HCT116 (cell line): ENCODE results near the gene PATZ1. TPM values are rescaled to one million over a fixed set of nuclear protein-coding genes. Genes with fewer than 3 reads are reported as not detected.

Experiments
- ATAC-seq: fragments of 200-7000 bp; cut with Tn5 transposase; 2 replicates; pipeline ENCODE4 v1.9.1; 2020; ENCODE audit warnings: mild to moderate bottlenecking, moderate library complexity
- BruUV-seq: library from RNA; stranded (reverse); fragments of 400-500 nt; replicated peaks from 2 replicates; lab custom pipeline; 2021; lab: Mats Ljungman, UMichigan
- CTCF ChIA-PET: fragments of 300-600 bp; sonication (Branson Sonifier 250); formaldehyde crosslinking; loops from one replicate; lab custom pipeline; 2021; ENCODE audit warnings: antibody characterized with exemption; lab: Charles Lee
- POLR2A ChIA-PET: fragments of 300-600, 350-600 bp; sonication (Branson Sonifier 250); formaldehyde crosslinking; loops from one replicate; lab custom pipeline; 2021; ENCODE audit warnings: antibody characterized with exemption; lab: Charles Lee
- RAD21 ChIA-PET, 2 experiments: fragments of 300-600 bp; sonication (Branson Sonifier 250); formaldehyde crosslinking; loops; one replicate each; lab custom pipeline; 2023; ENCODE audit warnings: low total read pairs in 2 of 2; ENCODE audit not compliant: uncharacterized antibody in 2 of 2, unreplicated experiment in 2 of 2, low non-redundant PET in 1 of 2; lab: Charles Lee
- DNase-seq: peaks from one replicate; pipeline ENCODE4 v3.0.0-alpha.2; 2010; ENCODE audit warnings: low read depth, low spot score
- H2AFZ ChIP-seq: fragments of 200-600 bp; shearing (Covaris generic), sonication (generic); 2 replicates; pipeline ENCODE4 v1.6.1; 2017; ENCODE audit warnings: low read depth, mixed run types, mixed read lengths, antibody characterized with exemption, low read length; ENCODE audit not compliant: poor library complexity, severe bottlenecking
- H3K27ac ChIP-seq: 2 replicates; pipeline ENCODE4 v1.5.1; 2012; ENCODE audit warnings: low read depth, low read length
- H3K27me3 ChIP-seq: fragments of 200-600 bp; sonication (generic); 2 replicates; pipeline ENCODE4 v1.6.1; 2016; ENCODE audit warnings: mixed run types, low read length, mixed read lengths; ENCODE audit not compliant: insufficient read depth
- H3K36me3 ChIP-seq, 2 experiments: fragments of 200-500 bp in 1 of 2; fragments of 200-600 bp in 1 of 2; sonication (Bioruptor generic) in 1 of 2; sonication (generic) in 1 of 2; 2 replicates each; pipeline versions ENCODE4 v1.5.1 to v1.6.1; 2014 to 2016; ENCODE audit warnings: low read length in 2 of 2, inconsistent platforms in 1 of 2, mixed read lengths in 1 of 2, mixed run types in 1 of 2; ENCODE audit not compliant: insufficient read depth in 2 of 2, control insufficient read depth in 1 of 2
- H3K4me1 ChIP-seq, 2 experiments: fragments of 200-600 bp in 1 of 2; sonication (generic) in 1 of 2; 2 replicates each; pipeline versions ENCODE4 v1.5.1 to v1.6.1; 2012 to 2017; ENCODE audit warnings: low read length in 2 of 2, inconsistent platforms in 1 of 2, mild to moderate bottlenecking in 1 of 2, mixed read lengths in 1 of 2, mixed run types in 1 of 2, moderate library complexity in 1 of 2; ENCODE audit not compliant: insufficient read depth in 2 of 2, control insufficient read depth in 1 of 2
- H3K4me2 ChIP-seq: fragments of 200-600 bp; sonication (generic); 2 replicates; pipeline ENCODE4 v1.6.1; 2017; ENCODE audit warnings: mixed run types, low read length, mixed read lengths
- H3K4me3 ChIP-seq, 2 experiments: fragments of 200-600 bp in 1 of 2; sonication (generic) in 1 of 2; replicated peaks in 1 of 2; 2 replicates each; pipeline ENCODE4 v1.5.1; 2011 to 2016; ENCODE audit warnings: low read length in 2 of 2, control low read depth in 1 of 2, low read depth in 1 of 2, mild to moderate bottlenecking in 1 of 2, mixed read lengths in 1 of 2, mixed run types in 1 of 2
- H3K79me2 ChIP-seq: fragments of 200-600 bp; sonication (generic); 2 replicates; pipeline ENCODE4 v1.6.1; 2017; ENCODE audit warnings: mild to moderate bottlenecking, mixed run types, low read length, moderate library complexity, mixed read lengths; ENCODE audit not compliant: insufficient read depth
- H3K9ac ChIP-seq: fragments of 200-600 bp; sonication (generic); 2 replicates; pipeline ENCODE4 v1.6.1; 2016; ENCODE audit warnings: low read length, mixed read lengths
- H3K9me2 ChIP-seq: fragments of 200-600 bp; sonication (generic), shearing (Covaris generic); 2 replicates; pipeline ENCODE4 v1.6.1; 2017; ENCODE audit warnings: mixed run types, mild to moderate bottlenecking, moderate library complexity; ENCODE audit not compliant: insufficient read depth
- H3K9me3 ChIP-seq, 2 experiments: fragments of 200-500 bp in 1 of 2; fragments of 200-600 bp in 1 of 2; sonication (Bioruptor generic) in 1 of 2; sonication (generic) in 1 of 2; 2 replicates each; pipeline ENCODE4 v1.6.1; 2014 to 2017; ENCODE audit warnings: low read length in 2 of 2, mixed read lengths in 2 of 2, inconsistent platforms in 1 of 2, low read depth in 1 of 2, mild to moderate bottlenecking in 1 of 2, mixed run types in 1 of 2, moderate library complexity in 1 of 2; ENCODE audit not compliant: control insufficient read depth in 1 of 2, insufficient read depth in 1 of 2
- H4K20me1 ChIP-seq: fragments of 200-600 bp; sonication (generic), shearing (Covaris generic); 2 replicates; pipeline ENCODE4 v1.6.1; 2017; ENCODE audit warnings: mixed run types, mild to moderate bottlenecking, moderate library complexity; ENCODE audit not compliant: insufficient read depth
- CEBPB ChIP-seq: IDR thresholded peaks from 2 replicates; pipeline ENCODE4 v1.6.1; 2012; ENCODE audit warnings: low read depth
- FOSL1 ChIP-seq: IDR thresholded peaks from 2 replicates; pipeline ENCODE4 v1.6.1; 2012; ENCODE audit warnings: low read depth
- JUND ChIP-seq: IDR thresholded peaks from 2 replicates; pipeline ENCODE4 v1.6.1; 2012
- POLR2A ChIP-seq: IDR thresholded peaks from 2 replicates; pipeline ENCODE4 v1.7.0; 2011; ENCODE audit warnings: borderline replicate concordance; ENCODE audit not compliant: insufficient read depth, insufficient read length; ENCODE audit errors: extremely low read depth
- SP1 ChIP-seq: IDR thresholded peaks from 2 replicates; pipeline ENCODE4 v1.6.1; 2012; ENCODE audit warnings: low read depth
- TCF7L2 ChIP-seq: IDR thresholded peaks from 2 replicates; pipeline ENCODE4 v1.7.0; 2011; ENCODE audit warnings: borderline replicate concordance, inconsistent platforms; ENCODE audit not compliant: insufficient read depth, insufficient read length; ENCODE audit errors: extremely low read depth
- YY1 ChIP-seq: IDR thresholded peaks from 2 replicates; pipeline ENCODE4 v1.6.1; 2011; ENCODE audit warnings: low read length, low read depth, moderate library complexity, mild to moderate bottlenecking; ENCODE audit not compliant: insufficient replicate concordance; ENCODE audit errors: extremely low read depth
- ZFX ChIP-seq: fragments of 450-650 bp; IDR thresholded peaks from 2 replicates; pipeline ENCODE4 v1.6.1; 2017
- intact Hi-C: fragments of 100-400 bp; cut with micrococcal nuclease; formaldehyde crosslinking; loops from 2 replicates; pipeline ENCODE4 v1.10.0; 2022
- total RNA-seq: library from RNA; stranded (reverse); gene quantifications from one replicate; pipeline ENCODE4 v1.2.1, GENCODE V29; 2021; ENCODE audit not compliant: unreplicated experiment
- TF ChIP-seq, protein P1 (sequence below): IDR thresholded peaks from 2 replicates; pipeline ENCODE4 v1.6.1; 2012

The PATZ1 gene
- total RNA-seq, 1 experiment from 2014 or later = 30.6 TPM

GRCh38 chr22:31332010-31332409, 14.1 kb downstream of the PATZ1 start:
- RAD21 ChIA-PET = no interaction called here
- TF ChIP-seq POLR2A (no peak), ZFX (no peak), SP1 (no peak), YY1 (no peak), JUND (no peak), CEBPB (no peak)
- TF ChIP-seq, protein P1, sequence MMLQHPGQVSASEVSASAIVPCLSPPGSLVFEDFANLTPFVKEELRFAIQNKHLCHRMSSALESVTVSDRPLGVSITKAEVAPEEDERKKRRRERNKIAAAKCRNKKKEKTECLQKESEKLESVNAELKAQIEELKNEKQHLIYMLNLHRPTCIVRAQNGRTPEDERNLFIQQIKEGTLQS = no peak

DNA sequence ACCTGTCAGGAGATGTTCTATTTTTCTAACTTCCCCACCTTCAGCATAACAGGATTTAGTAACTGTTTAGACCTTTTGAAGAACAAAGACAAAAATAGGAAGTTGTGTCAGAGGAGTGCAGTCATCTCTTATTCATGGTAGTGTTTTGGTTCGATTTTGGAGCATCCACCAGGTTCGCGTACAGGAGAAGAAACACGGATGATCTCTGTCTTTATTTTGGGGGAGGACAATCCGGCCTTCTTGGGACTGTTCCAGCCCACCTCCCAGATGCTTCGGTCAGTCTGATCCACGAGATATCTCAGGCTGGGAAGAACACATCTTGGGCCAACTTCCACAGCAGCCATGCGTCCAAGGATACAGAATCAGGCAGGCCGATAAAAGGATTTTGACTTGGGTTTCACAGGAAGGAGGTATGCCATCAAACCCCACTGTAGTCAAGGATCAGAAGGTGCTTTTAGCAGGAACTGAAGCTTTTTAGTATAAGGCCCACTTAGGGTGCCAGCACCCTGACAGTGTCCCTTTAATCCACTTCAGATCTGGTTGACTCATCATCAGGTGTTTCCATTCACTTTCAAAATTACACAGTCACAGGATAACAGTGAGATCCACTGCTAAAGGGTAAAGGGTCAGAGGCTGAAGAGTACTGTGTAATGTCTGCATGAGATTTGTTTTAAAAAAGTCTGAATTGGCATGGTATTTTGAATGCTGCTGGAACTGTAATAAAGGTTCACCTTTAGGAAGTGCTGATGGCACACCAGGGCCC, 16.5 kb downstream of the PATZ1 start:
- H3K4me1 ChIP-seq = no peaks in the 10 kb centered on the region
- ATAC-seq (no peak), DNase-seq (no peak)
- BruUV-seq = no TSS peak
- peaks cover 30 to 40% of the 10 kb centered on the region in 2 experiments; a peak in 3 of 4 replicates for H3K36me3 ChIP-seq
- no peak overlapping the region for H3K4me3 ChIP-seq
- H3K79me2 ChIP-seq = no peaks in the 10 kb centered on the region
- no peak for TF ChIP-seq TCF7L2
- TF ChIP-seq FOSL1 = no peak
- no peak for TF ChIP-seq POLR2A
- TF ChIP-seq, all 23 proteins: peak for 0
- Histone ChIP-seq H3K9me2 (no peaks in the 10 kb centered on the region), H3K9me3 (no peaks in the 10 kb centered on the region), H3K27ac (no peak overlapping the region), H3K4me2 (no peak overlapping the region), H4K20me1 (no peaks in the 10 kb centered on the region), H3K9ac (no peak overlapping the region), H3K27me3 (no peaks in the 10 kb centered on the region), H2AFZ (no peak overlapping the region)
- ChIA-PET CTCF (no interaction called here), POLR2A (no interaction called here), RAD21 (no interaction called here)
- intact Hi-C loops = no loop called here

More at GRCh38 chr22:31332010-31332409, 14.1 kb downstream of the PATZ1 start:
- Histone ChIP-seq H3K4me3 (no peak overlapping the region), H4K20me1 (no peaks in the 10 kb centered on the region), H3K4me2 (no peak overlapping the region), H2AFZ (no peak overlapping the region), H3K79me2 (no peaks in the 10 kb centered on the region), H3K9me2 (no peaks in the 10 kb centered on the region), H3K9me3 (no peaks in the 10 kb centered on the region), H3K36me3 (peaks cover 30 to 41% of the 10 kb centered on the region in 2 experiments; a peak in 3 of 4 replicates), H3K4me1 (peaks cover 0 to 1% of the 10 kb centered on the region in 2 experiments; a peak in 2 of 4 replicates), H3K27ac (no peak overlapping the region), H3K9ac (no peak overlapping the region), H3K27me3 (no peaks in the 10 kb centered on the region)
- CTCF ChIA-PET = no interaction called here
- no peak for DNase-seq
- POLR2A ChIA-PET = no interaction called here
- no TSS peak for BruUV-seq
- intact Hi-C loops = no loop called here
- no peak for ATAC-seq
